Mesenchymal stem cell (in vitro differentiated cells and primary cell): Measurements from ENCODE around the gene IL1A.
A peak's percentile ranks its signal among the peaks of the same experiment; 100 is the strongest.

Experiments used
- DNase-seq: peaks from one replicate; pipeline ENCODE4 v3.0.0-alpha.2; 2013
- H2AFZ ChIP-seq: one replicate; pipeline ENCODE4 v1.6.1; 2013; ENCODE audit warnings: low read depth, mild to moderate bottlenecking, control low read depth, inconsistent platforms, low read length, moderate library complexity
- H2AK5ac ChIP-seq: 2 replicates; pipeline ENCODE4 v1.6.1; 2013; ENCODE audit warnings: low read length, moderate library complexity, mild to moderate bottlenecking, inconsistent platforms; ENCODE audit not compliant: severe bottlenecking
- H2BK120ac ChIP-seq: one replicate; pipeline ENCODE4 v1.6.1; 2013; ENCODE audit warnings: low read depth, mild to moderate bottlenecking, inconsistent platforms, low read length, moderate library complexity
- H2BK12ac ChIP-seq, 2 experiments: one replicate each; pipeline ENCODE4 v1.6.1; 2013; ENCODE audit warnings: inconsistent platforms in 2 of 2, low read length in 2 of 2, mild to moderate bottlenecking in 2 of 2, moderate library complexity in 2 of 2, control low read depth in 1 of 2
- H2BK15ac ChIP-seq: one replicate; pipeline ENCODE4 v1.6.1; 2013; ENCODE audit warnings: mild to moderate bottlenecking, low read depth, inconsistent platforms; ENCODE audit not compliant: poor library complexity, severe bottlenecking
- H2BK5ac ChIP-seq: 2 replicates; pipeline ENCODE4 v1.6.1; 2013; ENCODE audit warnings: low read depth, mild to moderate bottlenecking, low read length, control low read depth, inconsistent platforms; ENCODE audit not compliant: poor library complexity, severe bottlenecking
- H3K14ac ChIP-seq, 2 experiments: one replicate each; pipeline ENCODE4 v1.6.1; 2013; ENCODE audit warnings: inconsistent platforms in 2 of 2, low read length in 2 of 2, control low read depth in 1 of 2, mild to moderate bottlenecking in 1 of 2, moderate library complexity in 1 of 2
- H3K18ac ChIP-seq, 2 experiments: one replicate each; pipeline ENCODE4 v1.6.1; 2013; ENCODE audit warnings: inconsistent platforms in 2 of 2, low read length in 2 of 2, control low read depth in 1 of 2, low read depth in 1 of 2, mild to moderate bottlenecking in 1 of 2
- H3K23ac ChIP-seq, 2 experiments: one replicate each; pipeline ENCODE4 v1.6.1; 2013; ENCODE audit warnings: inconsistent platforms in 2 of 2, low read length in 2 of 2, mild to moderate bottlenecking in 2 of 2, moderate library complexity in 2 of 2, control low read depth in 1 of 2
- H3K27ac ChIP-seq: 2 replicates; pipeline ENCODE4 v1.5.1; 2013; ENCODE audit warnings: mild to moderate bottlenecking, moderate library complexity, low read length, control low read depth, inconsistent platforms; ENCODE audit not compliant: poor library complexity, severe bottlenecking
- H3K27me3 ChIP-seq, 2 experiments: 2 replicates each; pipeline versions ENCODE4 v1.6.1 to v1.7.0; 2013; ENCODE audit warnings: low read length in 2 of 2, mild to moderate bottlenecking in 2 of 2, moderate library complexity in 2 of 2, control low read depth in 1 of 2, inconsistent platforms in 1 of 2; ENCODE audit not compliant: control insufficient read depth in 1 of 2, insufficient read depth in 1 of 2
- H3K36me3 ChIP-seq, 2 experiments: 2 replicates each; pipeline versions ENCODE4 v1.6.1 to v1.7.0; 2013; ENCODE audit warnings: low read length in 2 of 2, control low read depth in 1 of 2, inconsistent platforms in 1 of 2, low read depth in 1 of 2, mild to moderate bottlenecking in 1 of 2; ENCODE audit not compliant: insufficient read depth in 2 of 2, control insufficient read depth in 1 of 2
- H3K4ac ChIP-seq, 2 experiments: one replicate each; pipeline ENCODE4 v1.6.1; 2013; ENCODE audit warnings: inconsistent platforms in 2 of 2, low read length in 2 of 2, mild to moderate bottlenecking in 2 of 2, moderate library complexity in 2 of 2, control low read depth in 1 of 2, low read depth in 1 of 2
- H3K4me1 ChIP-seq: 2 replicates; pipeline ENCODE4 v1.6.1; 2013; ENCODE audit warnings: low read depth, low read length, control low read depth; ENCODE audit not compliant: control insufficient read depth, insufficient read depth
- H3K4me2 ChIP-seq: 2 replicates; pipeline ENCODE4 v1.6.1; 2013; ENCODE audit warnings: low read length, mild to moderate bottlenecking, inconsistent platforms; ENCODE audit not compliant: poor library complexity, severe bottlenecking
- H3K4me3 ChIP-seq, 2 experiments: 2 replicates each; pipeline versions ENCODE4 v1.5.1 to v1.7.0; 2013; ENCODE audit warnings: low read length in 2 of 2, mild to moderate bottlenecking in 2 of 2, control low read depth in 1 of 2, low read depth in 1 of 2; ENCODE audit not compliant: insufficient read depth in 1 of 2
- H3K79me1 ChIP-seq: replicated peaks from 2 replicates; pipeline ENCODE4 v1.6.1; 2013; ENCODE audit warnings: mild to moderate bottlenecking, control low read depth, low read length, inconsistent platforms; ENCODE audit not compliant: poor library complexity, severe bottlenecking
- H3K9ac ChIP-seq: 2 replicates; pipeline ENCODE4 v1.7.0; 2013; ENCODE audit warnings: mild to moderate bottlenecking, low read length, moderate library complexity
- H3K9me3 ChIP-seq: 2 replicates; pipeline ENCODE4 v1.7.0; 2013; ENCODE audit warnings: mild to moderate bottlenecking, low read length; ENCODE audit not compliant: control insufficient read depth
- H4K8ac ChIP-seq: one replicate; pipeline ENCODE4 v1.6.1; 2013; ENCODE audit warnings: inconsistent platforms, mild to moderate bottlenecking, low read length, moderate library complexity
- H4K91ac ChIP-seq: one replicate; pipeline ENCODE4 v1.6.1; 2013; ENCODE audit warnings: mild to moderate bottlenecking, low read length, inconsistent platforms
- WGBS: methylation state at CpG from one replicate; pipeline ENCODE4 v1.1.7; 2013; ENCODE audit warnings: mixed read lengths; 5-methylcytosine and 5-hydroxymethylcytosine counted together

Gene IL1A

DNA sequence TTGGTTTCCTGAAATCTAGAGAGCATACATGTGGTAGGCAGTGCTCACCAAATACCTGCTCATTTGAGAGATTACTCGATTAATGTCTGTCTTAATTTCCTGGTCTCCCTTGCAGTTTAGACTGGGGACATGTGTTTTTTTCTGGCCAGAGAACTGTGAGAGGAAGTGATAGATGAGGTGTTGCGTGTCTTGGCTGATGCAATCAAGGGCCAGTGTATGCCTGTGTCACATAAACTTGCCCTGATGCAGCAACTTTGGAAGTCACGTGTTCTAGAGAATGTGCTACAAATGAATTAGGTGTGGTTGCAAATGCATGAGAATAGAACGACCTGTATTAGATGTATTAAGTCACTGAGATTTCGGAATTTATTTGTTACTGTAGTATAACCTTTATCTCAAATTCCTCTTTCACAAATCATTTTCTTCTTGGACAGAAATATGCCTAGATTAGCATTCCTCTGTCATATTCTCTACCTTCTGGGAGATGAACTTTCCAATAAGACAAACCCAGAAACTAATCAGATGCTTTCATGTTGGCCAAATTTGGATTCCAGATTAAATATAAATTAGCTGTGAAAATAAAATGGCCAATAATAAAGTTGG lies 9.9 kb upstream of the IL1A start:
- no peak overlapping the region for H3K4me3 ChIP-seq
- no peak overlapping the region for H4K8ac ChIP-seq
- H2BK15ac ChIP-seq = no peak overlapping the region
- no peak overlapping the region for H3K23ac ChIP-seq
- H3K4me1 ChIP-seq = no peaks in the 10 kb centered on the region
- no peak overlapping the region for H2AFZ ChIP-seq
- H3K27me3 ChIP-seq = no peaks in the 10 kb centered on the region
- H3K4ac ChIP-seq = no peak overlapping the region
- no peak overlapping the region for H4K91ac ChIP-seq
- H3K27ac ChIP-seq = no peak overlapping the region
- no peak overlapping the region for H2BK120ac ChIP-seq
- peak overlapping the region; percentile 69 for H3K9ac ChIP-seq
- no peak overlapping the region for H3K14ac ChIP-seq
- H2BK12ac ChIP-seq = no peak overlapping the region
- no peak overlapping the region for H2AK5ac ChIP-seq
- H3K36me3 ChIP-seq = no peaks in the 10 kb centered on the region
- 65% methylated on average over 3 of the region's 5 CpGs for WGBS
- H3K18ac ChIP-seq = no peak overlapping the region
- no peak overlapping the region for H3K4me2 ChIP-seq
- peak; percentile 89 for DNase-seq
- no peak overlapping the region for H2BK5ac ChIP-seq
- H3K9me3 ChIP-seq = peaks cover 3% of the 10 kb centered on the region
- H3K79me1 ChIP-seq = no peaks in the 10 kb centered on the region

DNA sequence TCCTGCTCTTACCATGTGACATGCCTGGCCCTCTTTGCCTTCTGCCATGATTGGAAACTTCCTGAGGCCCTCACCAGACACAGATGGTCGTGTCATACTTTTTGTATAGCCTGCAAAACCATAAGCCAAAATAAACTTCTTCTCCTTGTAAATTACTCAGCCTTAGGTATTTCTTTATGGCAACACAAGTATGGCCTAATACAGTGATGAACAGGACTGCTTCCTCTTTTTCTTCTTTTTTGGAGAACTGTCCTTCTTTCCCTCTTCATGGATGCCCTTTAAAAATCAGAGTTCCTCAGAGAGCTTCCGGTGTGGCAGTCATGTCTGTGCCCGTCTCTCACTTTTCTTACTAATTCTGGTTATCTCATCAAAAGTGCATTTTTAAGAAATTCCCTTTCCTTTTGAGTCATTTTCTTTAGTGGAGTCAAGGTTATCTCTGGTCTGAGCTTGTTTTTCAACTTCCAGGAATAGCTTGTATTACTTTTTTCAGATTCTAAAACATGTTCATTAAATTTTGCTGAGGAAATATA lies 9.2 kb upstream of the IL1A start:
- peak; percentile 22 for DNase-seq
- Histone ChIP-seq H3K9ac (peak overlapping the region; percentile 69), H2AK5ac (no peak overlapping the region), H4K91ac (peak overlapping the region; percentile 43), H3K27me3 (no peaks in the 10 kb centered on the region), H3K18ac (peak overlapping the region in 1 of 2 experiments; percentile 69), H3K4me2 (no peak overlapping the region), H3K14ac (no peak overlapping the region), H2BK120ac (peak overlapping the region; percentile 6), H3K27ac (no peak overlapping the region), H3K23ac (no peak overlapping the region), H2BK5ac (no peak overlapping the region), H3K4me3 (no peak overlapping the region), H3K36me3 (no peaks in the 10 kb centered on the region), H3K9me3 (peaks cover 3% of the 10 kb centered on the region), H2BK15ac (no peak overlapping the region), H2BK12ac (peak overlapping the region in 1 of 2 experiments; percentile 14), H4K8ac (peak overlapping the region; percentile 45), H3K79me1 (no peaks in the 10 kb centered on the region), H3K4ac (no peak overlapping the region), H3K4me1 (no peaks in the 10 kb centered on the region), H2AFZ (no peak overlapping the region)
- 56% methylated on average over 1 of the region's 3 CpGs for WGBS

DNA sequence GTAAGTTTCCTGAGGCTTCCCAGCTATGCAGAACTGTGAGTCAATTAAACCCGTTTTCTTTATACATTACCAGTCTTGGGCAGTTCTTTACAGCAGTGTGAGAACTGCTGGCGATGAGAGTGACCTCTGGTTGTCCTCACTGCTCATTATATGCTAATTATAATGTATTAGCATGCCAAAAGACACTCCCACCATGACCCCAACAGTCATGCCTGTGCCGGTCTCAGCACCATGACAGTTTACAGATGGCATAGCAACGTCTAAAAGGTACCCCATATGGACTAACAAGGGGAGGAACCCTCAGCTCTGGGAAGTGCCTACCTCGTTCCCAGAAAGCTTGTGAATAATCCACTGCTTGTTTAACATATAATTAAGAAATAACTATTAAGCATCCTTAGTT lies 8.1 kb upstream of the IL1A start:
- Histone ChIP-seq H4K8ac (no peak overlapping the region), H3K14ac (no peak overlapping the region), H3K27me3 (no peaks in the 10 kb centered on the region), H3K23ac (no peak overlapping the region), H2BK15ac (no peak overlapping the region), H3K4me2 (no peak overlapping the region), H3K4me3 (no peak overlapping the region), H3K79me1 (no peaks in the 10 kb centered on the region), H3K18ac (no peak overlapping the region), H4K91ac (no peak overlapping the region), H2AK5ac (no peak overlapping the region), H2BK120ac (no peak overlapping the region), H2BK5ac (no peak overlapping the region), H2AFZ (no peak overlapping the region), H3K4ac (no peak overlapping the region), H3K4me1 (no peaks in the 10 kb centered on the region), H3K27ac (no peak overlapping the region), H3K36me3 (no peaks in the 10 kb centered on the region), H2BK12ac (no peak overlapping the region), H3K9ac (no peak overlapping the region), H3K9me3 (peaks cover 3% of the 10 kb centered on the region)
- no peak for DNase-seq
- WGBS = 81% methylated on average over 3 of the region's 5 CpGs

DNA sequence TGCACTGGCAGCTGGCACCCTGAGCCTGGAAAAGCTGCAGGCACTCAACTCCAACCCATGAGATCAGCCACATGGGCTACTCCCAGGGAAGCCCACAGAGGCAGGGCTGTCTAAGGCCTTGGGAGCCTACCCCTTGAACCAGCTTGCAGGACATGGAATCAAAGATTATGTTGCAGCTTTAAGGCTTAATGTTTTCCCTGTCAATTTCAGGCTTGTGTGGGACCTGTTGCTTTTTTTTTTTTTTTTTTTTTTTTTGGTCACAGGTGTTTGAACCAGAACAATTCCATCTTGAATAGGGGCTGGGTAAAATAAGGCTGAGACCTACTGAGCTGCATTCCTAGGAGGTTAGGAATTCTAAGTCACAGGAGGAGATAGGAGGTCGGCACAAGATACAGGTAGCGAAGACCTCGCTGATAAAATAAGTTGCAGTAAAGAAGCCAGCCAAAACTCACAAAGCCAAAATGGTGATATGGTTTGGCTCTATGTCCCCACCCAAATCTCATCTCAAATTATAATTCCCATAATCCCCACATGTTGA lies 7.5 kb upstream of the IL1A start:
- H3K4me3 ChIP-seq = no peak overlapping the region
- no peaks in the 10 kb centered on the region for H3K9me3 ChIP-seq
- H3K18ac ChIP-seq = no peak overlapping the region
- WGBS = 94% methylated on average over 3 of the region's 3 CpGs
- no peak overlapping the region for H3K4ac ChIP-seq
- H3K4me1 ChIP-seq = no peaks in the 10 kb centered on the region
- H2BK15ac ChIP-seq = no peak overlapping the region
- no peaks in the 10 kb centered on the region for H3K27me3 ChIP-seq
- no peak overlapping the region for H2AFZ ChIP-seq
- H2BK120ac ChIP-seq = no peak overlapping the region
- no peaks in the 10 kb centered on the region for H3K36me3 ChIP-seq
- no peaks in the 10 kb centered on the region for H3K79me1 ChIP-seq
- no peak overlapping the region for H3K4me2 ChIP-seq
- no peak overlapping the region for H4K8ac ChIP-seq
- H3K23ac ChIP-seq = no peak overlapping the region
- H4K91ac ChIP-seq = no peak overlapping the region
- no peak overlapping the region for H2BK5ac ChIP-seq
- no peak overlapping the region for H2AK5ac ChIP-seq
- no peak overlapping the region for H2BK12ac ChIP-seq
- peak overlapping the region in 1 of 2 experiments; percentile 33 for H3K14ac ChIP-seq
- no peak overlapping the region for H3K27ac ChIP-seq
- H3K9ac ChIP-seq = no peak overlapping the region
- DNase-seq = no peak
